GM12878 (cell line): Measurements from ENCODE around the gene DCN. TPM values are rescaled to one million over a fixed set of nuclear protein-coding genes. Genes with fewer than 3 reads are reported as not detected.

ENCODE experiments used
- ATAC-seq: fragments of 200-7000 bp; cut with Tn5 transposase; 3 replicates; pipeline ENCODE4 v1.9.1; 2020; ENCODE audit warnings: mild to moderate bottlenecking, moderate library complexity
- BruUV-seq: library from RNA; stranded (reverse); fragments of 400-500 nt; replicated peaks from 2 replicates; lab custom pipeline; 2021; lab: Mats Ljungman, UMichigan
- CTCF ChIA-PET: fragments of 300-600 bp; sonication (Branson Sonifier 250); formaldehyde crosslinking; extraction: SDS; loops from one replicate; lab custom pipeline; 2021; ENCODE audit warnings: inconsistent platforms; lab: Yijun Ruan, JAX
- POLR2A ChIA-PET: fragments of 350-600 bp; formaldehyde crosslinking; extraction: SDS; loops from one replicate; lab custom pipeline; 2021; ENCODE audit warnings: inconsistent platforms; lab: Charles Lee
- RAD21 ChIA-PET: fragments of 300-600 bp; sonication (Branson Sonifier 250); formaldehyde crosslinking; loops from one replicate; lab custom pipeline; 2023; ENCODE audit warnings: antibody characterized with exemption; ENCODE audit not compliant: unreplicated experiment; lab: Charles Lee
- SMC1A ChIA-PET: fragments of 300-600 bp; sonication (Branson Sonifier 250); formaldehyde crosslinking; loops from one replicate; lab custom pipeline; 2023; ENCODE audit not compliant: unreplicated experiment, uncharacterized antibody; lab: Charles Lee
- DNase-seq: peaks from one replicate; pipeline ENCODE4 v3.0.0-alpha.2; 2011; ENCODE audit warnings: low read depth, low spot score
- FAIRE-seq: peaks from 3 replicates; lab custom pipeline; 2011; peaks lifted over from hg19 to GRCh38; lab: Jason Lieb, UNC
- H2AFZ ChIP-seq: 2 replicates; pipeline ENCODE4 v1.6.0; 2011; ENCODE audit warnings: low read depth, low read length, control low read depth; ENCODE audit not compliant: control insufficient read depth
- H3K27ac ChIP-seq: 2 replicates; pipeline ENCODE4 v1.5.1; 2011; ENCODE audit warnings: control low read depth; ENCODE audit not compliant: control insufficient read depth, insufficient read depth
- H3K27me3 ChIP-seq, 2 experiments: replicated peaks in 1 of 2; 2 replicates each; pipeline versions ENCODE4 v1.6.0 to v1.6.1; 2011; ENCODE audit warnings: low read length in 1 of 2; ENCODE audit not compliant: control insufficient read depth in 2 of 2, insufficient read depth in 2 of 2
- H3K36me3 ChIP-seq, 2 experiments: 2 replicates each; pipeline ENCODE4 v1.5.1; 2011; ENCODE audit warnings: low read length in 1 of 2; ENCODE audit not compliant: control insufficient read depth in 2 of 2, insufficient read depth in 2 of 2
- H3K4me1 ChIP-seq: 2 replicates; pipeline ENCODE4 v1.6.1; 2011; ENCODE audit warnings: mild to moderate bottlenecking, low read length, moderate library complexity, mixed read lengths; ENCODE audit not compliant: control insufficient read depth, insufficient read depth
- H3K4me2 ChIP-seq: 2 replicates; pipeline ENCODE4 v1.6.0; 2011; ENCODE audit warnings: control low read depth; ENCODE audit not compliant: control insufficient read depth, insufficient read depth
- H3K4me3 ChIP-seq: fragments of 200-600 bp; sonication (generic); 2 replicates; pipeline ENCODE4 v1.5.1; 2016
- H3K79me2 ChIP-seq: 2 replicates; pipeline ENCODE4 v1.6.0; 2011; ENCODE audit warnings: low read length; ENCODE audit not compliant: control insufficient read depth, insufficient read depth
- H3K9ac ChIP-seq: 2 replicates; pipeline ENCODE4 v1.8.0; 2011; ENCODE audit warnings: low read length, control low read depth, mixed read lengths; ENCODE audit not compliant: control insufficient read depth, insufficient read depth
- H3K9me3 ChIP-seq: replicated peaks from 3 replicates; pipeline ENCODE4 v1.5.1; 2011; ENCODE audit warnings: mild to moderate bottlenecking, low read length; ENCODE audit not compliant: control insufficient read depth, insufficient read depth
- H4K20me1 ChIP-seq: 2 replicates; pipeline ENCODE4 v1.6.0; 2011; ENCODE audit not compliant: control insufficient read depth, insufficient read depth
- BCL11A ChIP-seq: IDR thresholded peaks from 2 replicates; pipeline ENCODE4 v1.6.1; 2011; ENCODE audit warnings: low read depth, low read length
- BRCA1 ChIP-seq: IDR thresholded peaks from 2 replicates; pipeline ENCODE4 v1.6.1; 2011; ENCODE audit warnings: low read depth, low read length, improper control_type of control experiment
- CREM ChIP-seq: IDR thresholded peaks from 2 replicates; pipeline ENCODE4 v1.6.1; 2014; ENCODE audit warnings: antibody characterized with exemption, low read depth
- POLR2A ChIP-seq: IDR thresholded peaks from 2 replicates; pipeline ENCODE4 v1.6.1; 2011; ENCODE audit warnings: low read depth, mild to moderate bottlenecking, low read length
- SP1 ChIP-seq: IDR thresholded peaks from one replicate; pipeline ENCODE4 v1.6.1; 2011; ENCODE audit warnings: low read depth, low read length
- TARDBP ChIP-seq: IDR thresholded peaks from 2 replicates; pipeline ENCODE4 v1.6.1; 2016; ENCODE audit warnings: borderline replicate concordance
- WGBS: methylation state at CpG from one replicate; pipeline ENCODE4 v1.1.6; 2016; ENCODE audit warnings: low lambda C conversion rate; ENCODE audit not compliant: insufficient replicate concordance, insufficient coverage; ENCODE audit errors: missing lambda C conversion rate; 5-methylcytosine and 5-hydroxymethylcytosine counted together
- in situ Hi-C: fragments of 300-500 bp; cut with MboI; formaldehyde crosslinking; loops from 9 replicates; pipeline ENCODE4 v1.14.3; 2018; ENCODE audit warnings: mixed read lengths
- intact Hi-C: fragments of 100-400 bp; cut with micrococcal nuclease; formaldehyde crosslinking; loops from one replicate; pipeline ENCODE4 v1.14.2; 2022; ENCODE audit not compliant: unreplicated experiment
- polyA plus RNA-seq, 11 experiments: library from polyadenylated mRNA; depleted of rRNA in 4 of 11; unstranded in 6 of 11; stranded (reverse) in 5 of 11; fragments of >200 nt; fragmentation: Nextera tagmentation in 4 of 11; fragmentation: Illumina TruSeq in 1 of 11; extraction: Ambion mirVana in 4 of 11; extraction: Trizol in 1 of 11; gene quantifications; 1 replicate in 1 of 11; 2 replicates in 10 of 11; pipeline versions ENCODE4 v1.2.1 to v1.2.3, GENCODE V29; 2011 to 2016; ENCODE audit warnings: inconsistent platforms in 2 of 11, missing spikeins in 2 of 11, low read depth in 1 of 11
- total RNA-seq, 4 experiments: library from RNA; depleted of rRNA in 3 of 4; stranded (reverse); fragments of >200 nt in 3 of 4; fragmentation: Illumina TruSeq in 1 of 4; extraction: Trizol in 1 of 4; gene quantifications; 2 replicates each; pipeline versions ENCODE4 v1.2.1 to v1.2.3, GENCODE V29; 2013 to 2021
- TF ChIP-seq, protein P1 (sequence below): IDR thresholded peaks from 2 replicates; pipeline ENCODE4 v1.6.1; 2012; ENCODE audit warnings: improper control_type of control experiment, low read depth, low read length; ENCODE audit not compliant: insufficient replicate concordance

Gene DCN
- total and polyA plus RNA-seq, 10 of the 15 experiments (the other 5 are each of a cell fraction or from before 2014, with no cell fraction given) = 0.07 to 2.1 (median 0.75) TPM; not detected in 6

DNA sequence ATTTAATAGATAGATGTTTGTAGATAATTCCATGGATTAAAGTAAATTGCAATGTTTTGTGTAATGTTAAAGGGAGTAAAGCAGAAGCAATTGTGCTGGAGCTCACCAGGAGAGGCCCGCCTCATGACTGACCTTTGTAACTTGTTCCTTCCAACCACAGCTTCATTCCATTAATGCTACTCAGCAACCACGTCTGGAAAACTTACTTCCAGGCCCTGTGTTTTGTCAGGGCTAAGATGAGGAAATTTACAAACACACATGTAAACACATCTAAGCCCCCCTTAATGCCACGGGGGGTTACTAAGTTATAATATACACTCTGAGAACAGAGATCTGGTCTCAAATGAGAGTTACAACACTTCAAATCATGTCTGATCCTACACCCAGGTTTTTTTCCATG lies 83.7 kb downstream of the DCN start:
- no peak overlapping the region for H3K27ac ChIP-seq
- H3K9me3 ChIP-seq = no peaks in the 10 kb centered on the region
- H3K4me2 ChIP-seq = no peak overlapping the region
- DNase-seq = no peak
- ChIA-PET CTCF (interaction anchor here (0.7 to 4.2 kb wide), 3 partner anchors 11 to 119 kb away, joined by 3 to 23 read pairs (median 3); partner anchors contain the start of gene LUM), RAD21 (interaction anchor here (0.9 kb wide), 1 partner anchor 10 kb away, joined by 3 read pairs; no protein-coding TSS in a partner anchor), POLR2A (no interaction called here), SMC1A (interaction anchor here (1.3 kb wide), 1 partner anchor 10 kb away, joined by 5 read pairs; no protein-coding TSS in a partner anchor)
- no peaks in the 10 kb centered on the region for H3K79me2 ChIP-seq
- intact Hi-C loops (no loop called here), in situ Hi-C loops (no loop called here)
- H3K36me3 ChIP-seq = no peaks in the 10 kb centered on the region
- no peak for FAIRE-seq
- no peaks in the 10 kb centered on the region for H3K4me1 ChIP-seq
- H3K4me3 ChIP-seq = no peak overlapping the region
- no peaks in the 10 kb centered on the region for H4K20me1 ChIP-seq
- no peak for ATAC-seq
- H3K9ac ChIP-seq = no peak overlapping the region
- BruUV-seq = no TSS peak
- 5% methylated on average over 3 of the region's 3 CpGs for WGBS
- no peaks in the 10 kb centered on the region for H3K27me3 ChIP-seq
- TF ChIP-seq BCL11A = no peak
- no peak for TF ChIP-seq BRCA1
- TF ChIP-seq POLR2A = no peak
- no peak for TF ChIP-seq CREM
- TF ChIP-seq TARDBP = no peak
- TF ChIP-seq SP1 = no peak
- TF ChIP-seq, protein P1, sequence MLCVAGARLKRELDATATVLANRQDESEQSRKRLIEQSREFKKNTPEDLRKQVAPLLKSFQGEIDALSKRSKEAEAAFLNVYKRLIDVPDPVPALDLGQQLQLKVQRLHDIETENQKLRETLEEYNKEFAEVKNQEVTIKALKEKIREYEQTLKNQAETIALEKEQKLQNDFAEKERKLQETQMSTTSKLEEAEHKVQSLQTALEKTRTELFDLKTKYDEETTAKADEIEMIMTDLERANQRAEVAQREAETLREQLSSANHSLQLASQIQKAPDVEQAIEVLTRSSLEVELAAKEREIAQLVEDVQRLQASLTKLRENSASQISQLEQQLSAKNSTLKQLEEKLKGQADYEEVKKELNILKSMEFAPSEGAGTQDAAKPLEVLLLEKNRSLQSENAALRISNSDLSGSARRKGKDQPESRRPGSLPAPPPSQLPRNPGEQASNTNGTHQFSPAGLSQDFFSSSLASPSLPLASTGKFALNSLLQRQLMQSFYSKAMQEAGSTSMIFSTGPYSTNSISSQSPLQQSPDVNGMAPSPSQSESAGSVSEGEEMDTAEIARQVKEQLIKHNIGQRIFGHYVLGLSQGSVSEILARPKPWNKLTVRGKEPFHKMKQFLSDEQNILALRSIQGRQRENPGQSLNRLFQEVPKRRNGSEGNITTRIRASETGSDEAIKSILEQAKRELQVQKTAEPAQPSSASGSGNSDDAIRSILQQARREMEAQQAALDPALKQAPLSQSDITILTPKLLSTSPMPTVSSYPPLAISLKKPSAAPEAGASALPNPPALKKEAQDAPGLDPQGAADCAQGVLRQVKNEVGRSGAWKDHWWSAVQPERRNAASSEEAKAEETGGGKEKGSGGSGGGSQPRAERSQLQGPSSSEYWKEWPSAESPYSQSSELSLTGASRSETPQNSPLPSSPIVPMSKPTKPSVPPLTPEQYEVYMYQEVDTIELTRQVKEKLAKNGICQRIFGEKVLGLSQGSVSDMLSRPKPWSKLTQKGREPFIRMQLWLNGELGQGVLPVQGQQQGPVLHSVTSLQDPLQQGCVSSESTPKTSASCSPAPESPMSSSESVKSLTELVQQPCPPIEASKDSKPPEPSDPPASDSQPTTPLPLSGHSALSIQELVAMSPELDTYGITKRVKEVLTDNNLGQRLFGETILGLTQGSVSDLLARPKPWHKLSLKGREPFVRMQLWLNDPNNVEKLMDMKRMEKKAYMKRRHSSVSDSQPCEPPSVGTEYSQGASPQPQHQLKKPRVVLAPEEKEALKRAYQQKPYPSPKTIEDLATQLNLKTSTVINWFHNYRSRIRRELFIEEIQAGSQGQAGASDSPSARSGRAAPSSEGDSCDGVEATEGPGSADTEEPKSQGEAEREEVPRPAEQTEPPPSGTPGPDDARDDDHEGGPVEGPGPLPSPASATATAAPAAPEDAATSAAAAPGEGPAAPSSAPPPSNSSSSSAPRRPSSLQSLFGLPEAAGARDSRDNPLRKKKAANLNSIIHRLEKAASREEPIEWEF = no peak
- H2AFZ ChIP-seq = no peak overlapping the region
